ENCODE data around the gene ZSWIM7.

The ZSWIM7 gene

DNA sequence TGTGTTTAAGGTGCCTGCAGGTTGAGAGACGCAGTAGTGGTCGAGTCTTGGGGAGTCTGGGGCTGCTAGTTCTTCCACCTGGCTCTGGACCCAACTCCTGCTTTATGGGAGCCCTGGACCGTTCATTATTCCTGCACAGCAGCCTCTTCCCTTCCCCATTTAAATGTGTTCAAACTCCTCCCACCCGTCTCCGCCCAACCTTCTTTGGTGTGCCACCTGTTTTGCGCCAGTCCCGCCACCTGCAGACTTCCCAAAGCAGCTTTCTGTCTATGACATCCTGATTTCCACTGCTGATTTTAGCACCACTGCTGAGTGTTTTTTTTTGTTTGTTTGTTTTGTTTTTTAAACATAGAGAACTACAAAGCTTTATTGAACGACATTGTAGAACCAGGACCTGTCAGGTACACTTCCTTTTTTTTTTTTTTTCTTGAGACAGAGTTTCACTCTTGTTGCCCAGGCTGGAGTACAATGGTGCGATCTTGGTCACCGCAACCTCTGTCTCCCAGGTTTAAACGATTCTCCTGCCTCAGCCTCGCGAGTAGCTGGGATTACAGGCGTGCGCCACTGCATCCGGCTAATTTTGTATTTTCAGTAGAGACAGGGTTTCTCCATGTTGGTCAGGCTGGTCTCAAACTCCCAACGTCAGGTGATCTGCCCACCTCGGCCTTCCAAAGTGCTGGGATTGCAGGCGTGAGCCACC, 41.7 kb downstream of the ZSWIM7 start:
- no peak overlapping the region for H3K4me3 ChIP-seq (ENCODE audit: low read length)
- no peak for TF ChIP-seq CTCF (conservative IDR thresholded peaks at IDR 0.05; ENCODE audit: low read length)
- no peak for DNase-seq (ENCODE audit: low read depth)

- H3K4me3 ChIP-seq (ENCODE audit: low read length): no peak overlapping the region
- DNase-seq (ENCODE audit: low read depth): no peak
- TF ChIP-seq CTCF (conservative IDR thresholded peaks at IDR 0.05; ENCODE audit: low read length): no peak
These were observed 42.3 kb downstream of the ZSWIM7 start for GRCh38 chr17:15957206-15957605.

- DNase-seq (ENCODE audit: low read depth): no peak
- no peak for TF ChIP-seq CTCF (conservative IDR thresholded peaks at IDR 0.05; ENCODE audit: low read length)
- no peak overlapping the region for H3K4me3 ChIP-seq (ENCODE audit: low read length)
These were observed 43.5 kb downstream of the ZSWIM7 start for GRCh38 chr17:15955793-15956541.

DNA sequence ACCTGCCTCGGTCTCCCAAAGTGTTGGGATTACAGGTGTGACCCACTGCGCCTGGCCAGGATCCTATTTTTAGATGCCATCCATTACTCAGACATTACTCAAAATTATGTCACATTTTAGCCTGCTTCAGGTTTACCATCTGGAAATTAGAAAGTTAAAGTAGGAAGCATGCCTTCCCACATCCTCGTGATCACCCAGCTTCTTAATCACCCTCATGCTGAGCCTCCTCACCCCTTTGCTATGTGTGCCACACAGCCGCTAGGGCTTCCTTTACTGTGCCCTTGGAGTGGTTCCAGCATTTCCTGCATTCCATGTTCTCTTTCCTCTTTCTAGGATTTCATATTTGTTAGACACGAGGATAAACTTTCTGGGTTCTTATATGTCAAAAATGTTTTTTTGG, 45.3 kb downstream of the ZSWIM7 start:
- peak; percentile 86 for DNase-seq (ENCODE audit: low read depth)
- H3K4me3 ChIP-seq (ENCODE audit: low read length): no peak overlapping the region
- no peak for TF ChIP-seq CTCF (conservative IDR thresholded peaks at IDR 0.05; ENCODE audit: low read length)

GRCh38 chr17:15952916-15953790, 46.4 kb downstream of the ZSWIM7 start:
- no peak overlapping the region for H3K4me3 ChIP-seq (ENCODE audit: low read length)
- no peak for TF ChIP-seq CTCF (conservative IDR thresholded peaks at IDR 0.05; ENCODE audit: low read length)
- DNase-seq (ENCODE audit: low read depth): no peak

- no peak for DNase-seq (ENCODE audit: low read depth)
These were observed 47.4 kb downstream of the ZSWIM7 start for GRCh38 chr17:15952048-15952532.

More at GRCh38 chr17:15952048-15952532, 47.4 kb downstream of the ZSWIM7 start:
- no peak overlapping the region for H3K4me3 ChIP-seq (ENCODE audit: low read length)
- TF ChIP-seq CTCF (conservative IDR thresholded peaks at IDR 0.05; ENCODE audit: low read length): no peak

Measured in AG10803 (cell line).